ENCODE data around the gene SLC46A3.
"Not testable (repeated sequence)": the region's sequence is repeated elsewhere in the genome, so short reads cannot be mapped to it uniquely, and the experiment has no call there.

SLC46A3 gene

DNA sequence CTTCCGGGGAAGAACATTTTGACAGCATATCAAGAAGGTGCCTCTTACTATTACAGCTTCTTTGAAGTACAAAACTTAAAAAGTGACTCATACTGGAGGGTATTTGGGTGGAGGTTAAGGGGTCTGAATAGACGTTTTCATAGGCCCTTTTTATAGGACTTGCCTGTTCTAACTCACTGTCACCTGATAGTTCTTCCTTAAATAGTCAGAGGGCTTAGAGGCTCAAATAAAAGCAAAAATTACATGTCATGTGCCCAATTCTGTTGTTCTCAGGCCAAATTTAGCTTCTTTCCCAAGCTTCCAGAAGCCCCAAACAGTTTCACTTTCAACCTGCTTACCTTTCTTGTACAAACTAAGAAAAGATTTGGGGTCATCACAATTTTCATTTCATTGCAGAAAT lies 16.1 kb upstream of the SLC46A3 start:
- DNase-seq (ENCODE audit: low read depth in 2 of 2): no peak

DNA sequence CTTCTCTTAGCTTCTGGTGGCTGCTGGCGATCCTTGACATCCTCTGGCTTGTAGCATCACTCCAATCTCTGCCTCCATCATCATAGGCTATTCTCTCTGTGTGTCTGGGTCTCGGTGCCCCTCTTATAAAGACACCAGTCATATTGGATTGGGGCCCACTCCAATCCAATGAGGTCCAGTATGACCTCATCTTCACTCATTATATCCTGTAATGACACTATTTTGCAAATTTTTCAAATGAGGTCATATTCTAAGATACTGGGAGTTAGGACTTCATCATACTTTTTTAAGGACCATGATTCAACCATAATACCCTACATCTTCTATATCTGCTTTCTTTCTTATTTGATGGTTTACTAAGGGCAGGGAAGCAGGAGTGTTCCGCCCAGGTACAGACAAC lies 12.0 kb upstream of the SLC46A3 start:
- DNase-seq (ENCODE audit: low read depth in 2 of 2): no peak

DNA sequence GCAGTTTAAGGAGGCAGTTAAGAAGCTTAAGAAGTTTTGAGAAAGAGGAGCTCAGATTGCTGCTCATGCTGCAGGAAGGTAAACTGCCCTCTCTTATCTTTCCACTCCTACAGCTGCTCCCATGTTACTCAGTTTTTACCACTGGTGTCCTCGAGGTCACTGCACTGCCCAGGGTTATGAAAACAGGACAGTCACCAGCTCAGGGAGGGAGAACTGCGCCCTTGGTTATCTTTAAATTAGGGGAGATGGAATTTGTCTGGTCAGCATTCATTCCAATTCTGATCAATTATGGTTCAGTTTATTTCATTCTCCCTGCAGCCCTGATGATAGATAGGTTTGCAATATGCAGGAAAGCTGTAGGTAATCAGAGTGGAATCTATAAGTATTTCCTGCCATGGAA lies 10.8 kb upstream of the SLC46A3 start:
- DNase-seq (ENCODE audit: low read depth in 2 of 2): no peak

DNA sequence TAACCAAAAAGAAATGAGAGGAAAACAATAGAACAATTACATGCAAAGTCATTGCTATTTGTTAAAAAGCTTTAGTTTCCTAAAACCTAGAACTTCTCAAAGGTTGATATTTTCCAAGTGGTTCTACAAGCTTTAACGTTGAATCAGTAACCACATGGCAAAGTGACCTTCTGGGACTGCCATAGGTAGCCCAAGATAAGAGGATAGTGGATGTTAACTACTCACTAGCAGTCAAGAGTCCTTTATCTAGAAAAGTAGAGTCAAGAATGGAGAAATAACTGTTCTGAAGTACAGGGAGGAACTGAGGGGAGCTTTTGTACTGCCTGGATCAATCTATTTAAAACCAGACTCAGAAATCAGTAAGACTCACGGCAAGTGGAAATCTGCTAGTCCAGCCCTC lies 9.9 kb upstream of the SLC46A3 start:
- no peak for DNase-seq (ENCODE audit: low read depth in 2 of 2)

DNA sequence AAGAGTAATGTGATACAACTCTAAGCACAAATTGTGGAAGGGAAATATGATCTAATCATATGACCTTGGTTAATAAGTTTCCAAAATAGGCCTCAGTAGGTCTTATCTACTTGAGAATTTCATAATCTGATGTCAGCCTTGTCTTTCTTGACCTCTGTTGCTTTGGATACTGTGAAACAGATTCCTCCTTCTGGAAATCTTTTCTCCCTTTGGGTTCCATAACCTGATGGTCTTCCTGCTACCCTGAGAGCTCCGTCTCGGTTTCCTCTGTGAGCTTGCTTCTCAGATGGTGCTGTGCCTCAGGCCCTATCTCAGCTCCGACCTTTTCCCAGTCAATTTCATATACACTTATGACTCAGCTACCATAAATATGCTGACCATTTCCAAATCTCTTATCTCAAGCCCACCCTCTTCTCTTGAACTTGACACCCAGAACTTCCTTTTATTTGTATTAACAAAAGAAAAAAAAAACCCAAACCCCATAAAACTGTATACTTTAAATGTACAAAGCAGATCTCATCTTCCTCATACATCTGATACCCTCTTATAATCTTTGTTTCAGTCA lies 6.4 kb upstream of the SLC46A3 start:
- no peak for DNase-seq (ENCODE audit: low read depth in 2 of 2)

DNA sequence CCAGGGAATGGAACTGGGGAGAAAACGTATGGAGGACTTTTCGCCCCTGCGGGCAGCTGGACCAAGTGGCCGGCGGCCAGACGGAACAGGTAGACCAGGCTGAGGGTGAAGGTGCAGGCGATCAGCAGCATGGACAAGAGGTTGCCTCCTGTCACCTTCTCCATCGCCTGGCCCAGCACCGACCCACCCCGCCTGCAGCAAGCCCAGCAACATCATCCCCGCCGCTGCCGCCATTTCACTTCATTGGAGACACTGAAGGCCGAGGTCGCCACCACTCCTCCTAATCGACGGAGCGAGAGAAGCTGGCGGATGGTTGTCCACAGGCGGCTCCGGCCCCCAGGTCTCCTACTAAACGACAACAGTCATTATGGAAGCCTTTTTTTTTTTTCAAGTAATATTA lies 5.0 kb upstream of the SLC46A3 start:
- no peak for DNase-seq (ENCODE audit: low read depth in 2 of 2)

DNA sequence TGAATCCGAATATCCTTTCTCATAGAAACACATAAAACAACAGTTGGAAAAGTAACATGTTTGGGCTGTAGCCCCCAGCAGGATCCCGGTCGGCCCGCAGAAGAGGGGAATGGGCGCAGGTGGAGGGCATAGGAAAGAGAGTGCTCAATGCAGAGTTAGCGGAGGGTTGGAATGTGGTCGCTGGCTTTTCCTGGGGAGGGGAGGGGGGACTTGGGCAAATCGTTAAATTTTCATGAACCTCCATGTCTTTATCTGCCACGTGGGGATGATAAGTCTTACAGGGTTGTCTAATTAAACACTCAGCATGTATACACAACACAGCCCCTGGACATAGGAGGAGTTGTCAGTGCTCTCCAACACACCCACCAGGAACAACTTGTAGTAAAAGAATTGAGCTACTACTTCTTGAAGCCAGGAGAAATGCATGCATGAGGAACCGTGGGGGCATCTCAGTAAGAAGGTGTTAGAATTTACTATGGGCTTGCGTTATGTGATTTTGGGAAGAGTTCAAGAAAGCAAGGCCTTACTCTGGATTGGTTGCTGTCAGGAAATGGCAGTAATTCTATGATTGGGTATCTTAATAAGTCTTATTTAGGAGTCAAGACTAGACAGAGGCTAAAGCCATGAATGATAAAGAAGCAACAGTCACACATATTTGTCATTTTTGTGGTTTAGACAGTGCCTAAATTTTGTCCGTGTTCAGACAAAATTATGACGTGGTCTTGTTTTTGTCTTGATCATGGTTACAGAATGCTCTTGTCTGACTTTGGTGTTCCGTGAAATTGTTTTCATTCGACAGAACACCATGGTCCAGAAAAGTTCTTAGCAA lies 671 bp upstream of the SLC46A3 start:
- no peak for DNase-seq (ENCODE audit: low read depth in 2 of 2)

DNA sequence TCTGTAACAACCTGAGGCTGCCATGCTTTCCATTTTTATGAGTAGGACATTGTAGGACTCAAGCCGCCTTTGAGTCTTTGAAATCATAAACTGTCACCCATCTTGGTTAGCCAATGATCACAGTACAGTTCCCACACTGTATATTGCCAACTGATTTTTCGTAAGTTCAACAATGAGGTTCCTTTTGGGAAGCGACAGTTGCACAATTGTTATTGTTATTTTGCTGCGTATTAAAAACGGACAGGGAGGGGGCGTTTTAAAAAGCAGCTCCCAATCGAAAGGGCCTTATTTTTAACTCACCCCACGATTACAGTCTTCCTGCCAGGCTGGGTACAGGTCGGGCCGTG lies 601 bp downstream of the SLC46A3 start:
- no peak for DNase-seq (ENCODE audit: low read depth in 2 of 2)

DNA sequence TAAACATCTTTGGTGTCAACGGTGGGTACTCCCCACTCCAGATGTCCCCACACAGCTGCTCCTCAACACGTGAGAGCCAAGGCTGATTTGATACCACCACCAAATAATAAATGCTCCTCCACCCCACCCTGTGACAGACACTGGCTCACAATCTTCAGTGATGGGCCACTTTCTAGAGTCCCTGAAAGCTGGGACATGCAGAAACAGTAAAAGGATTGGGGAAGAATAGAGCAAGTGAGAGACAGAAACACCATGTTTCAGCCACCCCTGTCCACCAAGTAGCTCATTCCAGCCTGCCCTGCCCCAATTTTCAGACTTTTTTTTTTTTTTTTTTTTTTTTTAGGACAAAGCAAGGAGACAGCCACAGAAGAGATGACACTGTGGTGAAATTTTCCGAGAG lies 1.6 kb downstream of the SLC46A3 start:
- DNase-seq (ENCODE audit: low read depth in 2 of 2): no peak

DNA sequence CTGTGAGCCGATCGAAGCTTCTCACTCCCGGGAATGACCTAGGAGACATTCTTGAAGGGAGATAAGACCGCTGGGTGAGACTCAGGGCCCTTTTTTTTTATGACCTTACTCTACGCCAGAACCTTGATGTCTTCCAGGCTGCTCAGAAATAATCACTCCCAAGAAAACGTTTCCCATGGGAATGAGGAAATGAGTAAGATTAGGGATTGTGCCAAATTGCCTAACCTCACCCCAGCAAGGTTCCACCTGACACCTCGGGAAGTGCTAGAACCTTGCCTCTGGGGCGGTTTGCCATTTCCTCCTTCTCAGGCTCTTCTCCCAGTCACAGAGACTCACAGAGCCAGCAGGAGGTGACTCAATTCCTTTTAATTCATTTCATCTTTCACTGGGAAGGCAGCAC lies 2.3 kb downstream of the SLC46A3 start:
- DNase-seq (ENCODE audit: low read depth in 2 of 2): no peak

DNA sequence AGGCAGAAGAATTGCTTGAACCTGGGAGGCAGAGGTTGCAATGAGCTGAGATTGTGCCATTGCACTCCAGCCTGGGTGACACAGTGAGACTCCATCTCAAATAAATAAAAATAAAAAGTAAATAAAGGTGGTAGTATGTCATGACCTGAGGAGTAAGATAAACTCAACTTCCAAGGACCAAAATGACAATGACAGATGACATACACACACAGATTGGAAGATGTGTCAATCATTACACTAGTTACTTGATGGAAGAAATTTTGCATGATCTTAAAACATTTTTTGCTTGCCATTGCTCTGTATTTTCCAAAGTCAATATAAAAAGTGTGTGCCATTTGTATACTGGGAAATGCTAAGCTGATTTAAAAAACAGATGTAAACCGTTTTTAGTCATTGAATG lies 4.1 kb downstream of the SLC46A3 start:
- no peak for DNase-seq (ENCODE audit: low read depth in 2 of 2)

DNA sequence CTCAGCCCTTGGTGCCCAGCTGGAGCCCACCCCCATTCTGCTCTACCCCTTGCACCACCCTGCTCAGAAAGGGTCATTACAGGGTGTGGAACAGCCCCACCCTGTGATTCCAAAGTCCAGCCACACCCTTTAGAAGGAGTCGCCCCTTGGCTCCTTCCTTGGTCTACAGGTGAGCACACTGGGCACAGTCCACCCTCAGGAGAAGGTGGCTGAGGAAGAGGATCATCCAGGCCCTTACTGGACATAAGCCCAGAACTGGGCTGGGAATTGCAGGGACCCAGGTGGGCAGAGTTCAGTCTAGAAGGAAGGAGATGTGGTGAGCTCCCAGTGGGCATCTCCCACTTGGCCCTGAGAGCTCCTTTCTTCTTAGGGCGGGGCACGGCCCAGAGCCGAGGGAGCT lies 8.6 kb downstream of the SLC46A3 start:
- no peak for DNase-seq (ENCODE audit: low read depth in 2 of 2)

DNA sequence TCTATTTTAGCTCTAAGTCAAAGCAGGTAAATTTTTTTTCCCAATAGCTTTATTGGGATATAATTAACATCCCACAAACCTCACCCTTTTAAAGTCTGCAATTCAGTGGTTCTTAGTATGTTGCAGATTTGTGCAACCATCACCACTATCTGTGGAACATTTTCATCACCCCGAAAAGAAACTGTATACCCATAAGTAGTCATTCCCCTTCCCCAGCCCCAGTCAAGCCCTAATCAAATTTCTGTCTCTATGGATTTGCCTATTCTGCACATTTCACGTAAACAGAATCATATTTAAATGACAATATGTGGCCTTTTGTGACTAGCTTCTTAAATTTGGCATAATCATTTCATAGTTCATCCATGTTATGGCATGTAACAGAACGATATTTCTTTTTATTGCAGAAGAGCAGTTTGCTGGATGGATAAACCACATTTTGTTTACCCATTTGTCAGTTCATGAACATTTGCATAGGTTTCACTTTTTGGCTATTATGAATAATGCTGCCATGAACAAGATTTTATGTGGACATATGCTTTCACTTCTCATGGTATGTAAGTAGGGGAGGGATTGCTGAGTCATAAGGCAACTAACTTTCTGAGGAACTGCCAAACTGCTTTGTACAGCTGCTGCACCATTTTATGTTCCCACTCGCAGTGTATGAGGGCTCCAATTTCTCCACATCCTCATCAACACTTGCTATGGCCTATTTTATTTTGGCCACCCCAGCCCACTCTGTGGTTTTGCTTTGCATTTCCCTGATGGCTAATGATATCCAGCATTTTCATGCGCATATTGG lies 10.9 kb downstream of the SLC46A3 start:
- no peak for DNase-seq (ENCODE audit: low read depth in 2 of 2)

DNA sequence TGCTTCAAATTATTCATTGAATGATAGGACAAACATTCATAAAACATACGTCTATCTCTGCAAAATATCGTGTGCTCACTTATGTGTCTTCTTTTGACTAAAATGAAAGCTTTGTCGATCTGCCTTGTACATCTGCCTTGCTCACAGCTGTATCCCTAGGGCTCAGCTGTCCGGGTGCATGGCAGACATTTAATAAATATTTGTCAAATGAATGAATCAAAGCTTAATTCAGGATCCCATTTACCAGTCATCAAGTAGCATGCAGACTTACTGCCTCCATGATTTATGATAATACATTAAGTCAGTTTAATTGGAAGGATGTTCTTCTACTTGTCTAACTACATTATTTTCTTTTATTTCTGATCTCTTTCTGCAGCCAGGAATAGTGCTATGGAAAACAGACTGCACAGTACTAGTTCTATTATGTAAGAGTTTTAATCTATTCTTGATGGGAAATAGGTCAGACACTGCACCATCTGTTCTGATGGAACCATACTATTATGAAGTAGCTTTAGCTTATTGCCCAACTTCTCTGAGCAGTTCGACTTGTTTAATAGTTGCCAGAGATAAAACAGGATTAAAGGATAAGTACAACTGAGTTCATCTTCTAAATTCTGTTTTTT lies 13.2 kb downstream of the SLC46A3 start:
- DNase-seq (ENCODE audit: low read depth in 2 of 2): no peak

DNA sequence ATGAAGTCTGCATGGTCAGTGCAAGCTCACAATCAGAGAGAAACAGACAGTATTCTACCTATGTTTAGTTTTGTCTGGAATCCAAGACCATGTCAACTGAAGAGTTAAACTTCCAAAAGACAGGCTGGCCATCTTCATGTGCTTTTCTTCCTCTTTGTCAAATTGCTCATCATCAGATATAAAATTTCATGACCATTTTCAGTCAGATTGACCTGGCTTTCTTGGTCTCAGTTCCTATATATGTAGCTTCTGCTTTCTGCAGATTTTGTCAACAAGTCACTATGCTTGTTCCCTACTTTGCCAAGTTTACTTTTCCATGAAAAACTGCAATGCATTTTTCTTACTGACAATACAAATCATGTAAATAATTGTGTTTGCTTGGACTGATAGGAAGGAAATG lies 13.9 kb downstream of the SLC46A3 start:
- DNase-seq (ENCODE audit: low read depth in 2 of 2): no peak

DNA sequence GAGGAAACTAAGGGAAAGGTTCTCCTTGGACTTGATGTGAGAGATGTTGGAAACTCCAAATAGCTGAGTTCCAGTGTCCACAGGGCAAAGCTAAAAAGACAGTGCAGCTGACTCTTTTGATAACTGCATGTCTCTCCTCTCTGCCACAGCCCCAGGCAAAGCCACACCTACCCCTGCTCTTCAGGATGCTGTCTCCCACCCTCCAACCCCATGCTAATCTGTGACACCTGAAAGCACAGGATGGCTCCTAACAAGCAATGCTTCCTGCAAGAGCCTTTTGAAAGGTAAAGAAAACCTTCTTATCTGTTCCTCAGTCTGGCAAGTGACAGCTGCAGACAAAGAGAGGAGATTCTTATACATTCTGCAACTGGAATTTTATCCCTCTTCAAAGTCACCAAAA lies 14.5 kb downstream of the SLC46A3 start:
- no peak for DNase-seq (ENCODE audit: low read depth in 2 of 2)

DNA sequence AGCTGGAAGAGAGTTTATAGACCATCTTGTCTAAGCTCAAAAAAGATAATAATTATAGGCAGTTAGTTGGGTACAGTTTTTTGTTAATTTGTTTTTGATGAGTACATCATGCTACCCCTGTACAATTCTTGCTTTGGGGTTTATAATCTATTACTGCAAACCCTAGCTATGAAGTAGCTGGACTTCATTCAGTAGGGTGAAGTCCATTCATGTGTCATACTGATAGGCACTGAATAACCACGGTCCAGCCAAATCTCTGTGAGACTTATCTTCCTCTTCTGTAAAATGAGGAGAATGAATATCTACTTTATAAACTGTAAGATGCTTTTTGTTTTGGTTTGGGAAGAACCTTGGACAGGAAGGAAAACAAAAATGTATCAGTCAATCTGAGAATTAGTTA lies 19.5 kb downstream of the SLC46A3 start:
- DNase-seq (ENCODE audit: low read depth in 2 of 2): no peak

DNA sequence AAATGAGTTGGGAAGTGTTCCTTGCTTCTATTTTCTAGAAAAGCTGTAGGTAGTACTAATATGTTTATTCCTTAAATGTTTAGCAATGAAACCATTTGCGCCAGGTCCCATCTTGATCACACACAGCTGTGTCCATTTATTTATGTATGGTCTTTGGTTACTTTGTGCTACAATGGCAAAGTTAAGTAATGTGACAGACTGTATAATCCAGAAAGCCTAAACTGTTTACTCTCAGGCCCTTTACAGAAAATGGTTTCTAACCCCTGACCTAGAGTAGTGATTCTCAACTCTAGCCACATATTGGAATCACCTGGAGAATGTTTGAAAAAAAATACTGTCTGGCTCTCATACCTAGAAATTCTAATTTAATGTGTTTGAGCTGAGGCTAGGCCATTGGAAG lies 21.3 kb downstream of the SLC46A3 start:
- DNase-seq (ENCODE audit: low read depth in 2 of 2): no peak

DNA sequence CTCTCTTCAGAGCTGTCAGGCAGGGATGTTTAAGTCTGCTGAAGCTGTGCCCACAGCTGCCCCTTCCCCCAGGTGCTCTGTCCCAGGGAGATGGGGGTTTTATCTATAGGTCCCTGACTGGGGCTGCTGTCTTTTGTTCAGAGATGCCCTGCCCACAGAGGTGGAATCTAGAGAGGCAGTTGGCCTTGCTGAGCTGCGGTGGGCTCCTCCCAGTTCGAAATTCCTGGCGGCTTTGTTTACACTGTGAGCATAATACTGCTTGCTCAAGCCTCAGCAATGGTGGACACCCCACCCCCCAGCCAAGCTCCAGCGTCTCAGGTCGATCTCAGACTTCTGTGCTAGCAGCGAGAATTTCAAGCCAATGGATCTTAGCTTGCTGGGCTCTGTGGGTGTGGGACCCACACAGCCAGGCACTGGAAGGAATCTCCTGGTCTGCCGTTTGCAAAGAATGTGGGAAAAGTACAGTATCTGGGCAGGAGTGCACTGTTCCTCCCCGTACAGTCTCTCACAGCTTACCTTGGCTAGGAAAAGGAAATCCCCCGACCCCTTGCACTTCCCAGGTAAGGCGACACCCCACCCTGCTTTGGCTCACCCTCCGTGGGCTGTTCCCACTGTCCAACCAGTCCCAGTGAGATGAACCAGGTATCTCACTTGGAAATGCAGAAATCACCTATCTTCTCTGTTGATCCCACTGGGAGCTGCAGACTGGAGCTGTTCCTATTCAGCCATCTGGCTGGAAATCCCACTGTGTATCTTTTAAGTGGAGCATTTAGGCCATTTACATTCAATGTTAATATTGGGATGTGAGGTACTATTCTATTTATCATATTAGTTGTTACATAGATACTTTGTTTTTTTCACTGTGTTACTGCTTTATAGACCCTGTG lies 24.9 kb downstream of the SLC46A3 start:
- not testable (repeated sequence) for DNase-seq (ENCODE audit: low read depth in 2 of 2)

DNA sequence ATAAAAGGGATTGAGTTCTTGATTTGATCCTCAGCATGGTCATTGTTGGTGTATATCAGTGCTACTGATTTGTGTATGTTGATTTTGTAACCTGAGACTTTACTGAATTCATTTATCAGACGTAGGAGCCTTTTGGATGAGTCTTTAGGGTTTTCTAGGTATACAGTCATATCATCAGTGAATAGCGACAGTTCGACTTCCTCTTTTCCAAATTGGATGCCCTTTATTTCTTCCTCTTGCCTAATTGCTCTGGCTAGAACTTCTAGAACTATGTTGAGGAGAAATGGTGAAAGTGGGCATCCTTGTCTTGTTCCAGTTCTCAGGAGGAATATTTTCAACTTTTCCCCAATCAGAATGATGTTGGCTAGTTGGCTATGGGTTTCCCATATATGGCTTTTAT lies 32.9 kb downstream of the SLC46A3 start:
- no peak for DNase-seq (ENCODE audit: low read depth in 2 of 2)

DNA sequence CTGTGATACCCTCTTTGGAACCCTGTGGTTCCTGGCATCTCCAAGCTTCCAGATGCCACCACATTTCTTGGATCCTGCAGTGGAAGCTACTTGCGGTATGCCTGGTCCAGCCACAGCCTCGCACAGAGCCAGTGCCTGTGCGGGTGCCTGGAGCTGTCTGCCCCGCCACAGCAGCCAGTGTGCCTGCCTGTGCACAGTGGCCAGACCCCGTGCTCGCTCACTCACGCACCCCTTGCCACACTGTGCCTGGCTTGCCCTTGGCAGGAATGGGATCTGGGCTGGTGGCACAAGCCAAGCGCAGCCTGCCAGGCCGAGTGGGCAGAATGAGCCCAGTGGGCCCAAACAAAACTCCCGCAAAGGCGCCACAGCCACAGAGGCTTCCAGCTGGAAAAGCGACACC lies 33.7 kb downstream of the SLC46A3 start:
- no peak for DNase-seq (ENCODE audit: low read depth in 2 of 2)

DNA sequence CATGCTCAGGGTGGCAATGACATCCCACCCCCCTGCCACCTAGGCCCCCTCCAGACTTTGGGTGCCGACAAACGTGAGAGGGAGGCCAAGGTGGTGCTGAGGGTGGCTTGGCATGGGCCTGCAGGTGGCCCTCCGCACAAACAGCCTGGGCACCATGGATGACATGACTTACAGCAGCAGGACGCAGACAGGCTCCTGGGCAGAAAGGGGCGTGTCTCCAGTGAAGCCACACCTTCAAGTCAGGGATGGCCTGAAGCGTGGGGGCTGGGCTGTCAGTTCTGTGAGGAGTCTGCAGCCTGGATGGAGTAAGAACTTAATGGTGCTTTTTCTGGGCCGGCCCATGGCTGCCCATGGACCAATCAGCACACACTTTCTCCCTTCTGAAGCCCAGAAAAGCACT lies 34.5 kb downstream of the SLC46A3 start:
- no peak for DNase-seq (ENCODE audit: low read depth in 2 of 2)
